ENCODE results near the gene TUBA1B. TPM values are rescaled to one million over a fixed set of nuclear protein-coding genes. Genes with fewer than 3 reads are reported as not detected.

TUBA1B gene
- total and polyA plus RNA-seq, 2 of the 13 experiments (the other 11 are each of a cell fraction or from before 2014, with no cell fraction given): 1,275 to 1,353 TPM

DNA sequence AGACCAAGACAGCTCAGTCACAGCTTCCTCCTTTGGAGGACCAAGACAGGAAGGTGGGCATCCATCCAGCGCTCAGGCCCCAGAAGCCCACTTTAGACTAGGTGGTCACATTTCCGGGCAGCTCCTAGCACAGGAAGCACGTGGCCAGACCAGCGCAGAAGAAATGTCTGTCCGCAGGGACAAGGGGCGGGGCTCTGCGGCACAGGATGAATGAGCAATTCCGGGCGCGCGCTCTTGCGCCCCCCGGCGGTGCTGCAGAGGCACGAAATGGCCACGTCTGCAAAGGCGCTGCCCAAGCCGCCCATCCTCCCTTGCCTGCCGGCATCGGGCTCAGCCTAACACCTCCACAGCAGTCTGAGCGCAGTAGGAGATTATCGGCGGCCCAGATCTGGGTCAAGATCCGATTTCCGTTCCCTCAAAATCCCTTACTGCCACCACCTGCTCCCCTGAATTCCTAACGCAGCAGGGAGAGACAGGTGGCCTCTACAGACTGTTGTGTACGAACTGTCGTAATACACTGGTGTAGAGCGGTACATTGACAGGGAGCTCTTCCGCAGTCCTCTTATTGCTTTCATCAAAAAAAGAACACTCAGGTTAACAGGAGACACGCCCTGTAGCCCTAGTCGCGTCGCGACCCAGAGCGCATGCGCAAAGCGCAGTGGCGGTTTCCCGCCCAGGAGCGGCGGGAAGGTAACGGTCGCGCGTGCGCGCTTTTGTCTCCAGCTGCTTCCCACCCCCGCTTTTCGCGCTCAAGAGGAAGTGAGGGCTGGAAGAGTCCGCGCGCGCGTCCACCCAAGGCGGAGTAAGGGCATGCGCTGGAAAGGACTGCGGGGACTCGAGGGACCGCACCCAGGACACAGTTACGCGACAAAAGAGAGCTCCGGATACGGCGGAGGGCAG is 794 bp downstream of the TUBA1B start (continued):
- TF ChIP-seq HNF1B (CRISPR knock-in tag; IDR thresholded peaks at IDR 0.05) (peak; percentile 77; the same call in 1 of the 2 replicates), HNRNPK (IDR thresholded peaks at IDR 0.05; ENCODE audit: low read depth, low read length, poor library complexity, severe bottlenecking) (no peak), SMAD9 (CRISPR knock-in tag; IDR thresholded peaks at IDR 0.05) (no peak; the same call in 1 of the 2 replicates), NFE2 (CRISPR knock-in tag; IDR thresholded peaks at IDR 0.05) (peak; percentile 67), ZNF543 (CRISPR knock-in tag; IDR thresholded peaks at IDR 0.05) (peak; percentile 10; the same call in 1 of the 2 replicates), GATAD1 (CRISPR knock-in tag; IDR thresholded peaks at IDR 0.05) (peak; percentile 59), MLLT10 (CRISPR knock-in tag; IDR thresholded peaks at IDR 0.05) (no peak), TMF1 (CRISPR knock-in tag; IDR thresholded peaks at IDR 0.05; ENCODE audit: low read depth) (peak; percentile 95), SIX4 (CRISPR knock-in tag; IDR thresholded peaks at IDR 0.05) (no peak; the same call in 1 of the 2 replicates), MAF1 (CRISPR knock-in tag; IDR thresholded peaks at IDR 0.05; ENCODE audit: borderline replicate concordance) (no peak), ZNF800 (CRISPR knock-in tag; IDR thresholded peaks at IDR 0.05) (peak; percentile 47; the same call in 1 of the 2 replicates), CC2D1A (CRISPR knock-in tag; IDR thresholded peaks at IDR 0.05) (peak; percentile 97), ZNF281 (CRISPR knock-in tag; IDR thresholded peaks at IDR 0.05; ENCODE audit: borderline replicate concordance) (peak; percentile 47; the same call in 1 of the 2 replicates), JUNB (CRISPR knock-in tag; IDR thresholded peaks at IDR 0.05; ENCODE audit: borderline replicate concordance) (peak; percentile 85; the same call in 1 of the 2 replicates), KDM5A (IDR thresholded peaks at IDR 0.05; ENCODE audit: borderline replicate concordance, low read length) (peak; percentile 69; the same call in 1 of the 2 replicates), SKI (IDR thresholded peaks at IDR 0.05; ENCODE audit: partially characterized antibody) (peak; percentile 16), ZBTB38 (CRISPR knock-in tag; IDR thresholded peaks at IDR 0.05) (peak; percentile 71; the same call in 1 of the 2 replicates), ZFP41 (CRISPR knock-in tag; IDR thresholded peaks at IDR 0.05; ENCODE audit: borderline replicate concordance) (peak; percentile 90)
- TF ChIP-seq, protein P1, sequence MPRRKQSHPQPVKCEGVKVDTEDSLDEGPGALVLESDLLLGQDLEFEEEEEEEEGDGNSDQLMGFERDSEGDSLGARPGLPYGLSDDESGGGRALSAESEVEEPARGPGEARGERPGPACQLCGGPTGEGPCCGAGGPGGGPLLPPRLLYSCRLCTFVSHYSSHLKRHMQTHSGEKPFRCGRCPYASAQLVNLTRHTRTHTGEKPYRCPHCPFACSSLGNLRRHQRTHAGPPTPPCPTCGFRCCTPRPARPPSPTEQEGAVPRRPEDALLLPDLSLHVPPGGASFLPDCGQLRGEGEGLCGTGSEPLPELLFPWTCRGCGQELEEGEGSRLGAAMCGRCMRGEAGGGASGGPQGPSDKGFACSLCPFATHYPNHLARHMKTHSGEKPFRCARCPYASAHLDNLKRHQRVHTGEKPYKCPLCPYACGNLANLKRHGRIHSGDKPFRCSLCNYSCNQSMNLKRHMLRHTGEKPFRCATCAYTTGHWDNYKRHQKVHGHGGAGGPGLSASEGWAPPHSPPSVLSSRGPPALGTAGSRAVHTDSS (CRISPR knock-in tag; conservative IDR thresholded peaks at IDR 0.05): no peak
